Measurements from ENCODE around the gene FLOT1.

DNA sequence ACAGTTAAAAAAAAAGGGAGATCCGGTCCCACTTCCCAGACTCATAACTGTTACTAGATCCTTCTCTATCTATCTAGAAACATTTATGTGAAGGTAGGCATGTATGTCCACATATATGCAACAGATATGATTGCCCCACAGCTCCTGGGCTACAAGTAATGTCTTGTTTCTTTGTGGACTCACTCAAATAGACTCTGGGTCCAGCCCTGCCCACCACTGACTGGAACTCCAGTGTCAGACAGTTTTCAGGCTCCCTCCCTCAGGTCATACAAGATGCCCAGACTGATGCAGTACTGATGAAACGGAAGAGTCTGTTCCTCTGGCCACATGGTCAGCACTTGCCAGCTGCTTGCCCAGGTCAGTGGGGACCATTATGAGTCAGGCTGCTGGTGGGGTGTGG lies 32.6 kb upstream of the FLOT1 start:
- TF ChIP-seq, protein P1, sequence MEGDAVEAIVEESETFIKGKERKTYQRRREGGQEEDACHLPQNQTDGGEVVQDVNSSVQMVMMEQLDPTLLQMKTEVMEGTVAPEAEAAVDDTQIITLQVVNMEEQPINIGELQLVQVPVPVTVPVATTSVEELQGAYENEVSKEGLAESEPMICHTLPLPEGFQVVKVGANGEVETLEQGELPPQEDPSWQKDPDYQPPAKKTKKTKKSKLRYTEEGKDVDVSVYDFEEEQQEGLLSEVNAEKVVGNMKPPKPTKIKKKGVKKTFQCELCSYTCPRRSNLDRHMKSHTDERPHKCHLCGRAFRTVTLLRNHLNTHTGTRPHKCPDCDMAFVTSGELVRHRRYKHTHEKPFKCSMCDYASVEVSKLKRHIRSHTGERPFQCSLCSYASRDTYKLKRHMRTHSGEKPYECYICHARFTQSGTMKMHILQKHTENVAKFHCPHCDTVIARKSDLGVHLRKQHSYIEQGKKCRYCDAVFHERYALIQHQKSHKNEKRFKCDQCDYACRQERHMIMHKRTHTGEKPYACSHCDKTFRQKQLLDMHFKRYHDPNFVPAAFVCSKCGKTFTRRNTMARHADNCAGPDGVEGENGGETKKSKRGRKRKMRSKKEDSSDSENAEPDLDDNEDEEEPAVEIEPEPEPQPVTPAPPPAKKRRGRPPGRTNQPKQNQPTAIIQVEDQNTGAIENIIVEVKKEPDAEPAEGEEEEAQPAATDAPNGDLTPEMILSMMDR (IDR thresholded peaks at IDR 0.05): no peak
- TF ChIP-seq, protein P2, sequence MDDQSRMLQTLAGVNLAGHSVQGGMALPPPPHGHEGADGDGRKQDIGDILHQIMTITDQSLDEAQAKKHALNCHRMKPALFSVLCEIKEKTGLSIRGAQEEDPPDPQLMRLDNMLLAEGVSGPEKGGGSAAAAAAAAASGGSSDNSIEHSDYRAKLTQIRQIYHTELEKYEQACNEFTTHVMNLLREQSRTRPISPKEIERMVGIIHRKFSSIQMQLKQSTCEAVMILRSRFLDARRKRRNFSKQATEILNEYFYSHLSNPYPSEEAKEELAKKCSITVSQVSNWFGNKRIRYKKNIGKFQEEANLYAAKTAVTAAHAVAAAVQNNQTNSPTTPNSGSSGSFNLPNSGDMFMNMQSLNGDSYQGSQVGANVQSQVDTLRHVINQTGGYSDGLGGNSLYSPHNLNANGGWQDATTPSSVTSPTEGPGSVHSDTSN (IDR thresholded peaks at IDR 0.05): no peak
- TF ChIP-seq POLR2A (IDR thresholded peaks at IDR 0.05; ENCODE audit: low read length) (no peak), ZSCAN20 (CRISPR knock-in tag; IDR thresholded peaks at IDR 0.05) (no peak), RAD21 (conservative IDR thresholded peaks at IDR 0.05 in 1 of 2, IDR thresholded peaks at IDR 0.05 in 1 of 2) (no peak), HOXA7 (CRISPR knock-in tag; IDR thresholded peaks at IDR 0.05) (no peak), RFX5 (IDR thresholded peaks at IDR 0.05) (no peak), JUNB (IDR thresholded peaks at IDR 0.05) (no peak), EP300 (IDR thresholded peaks at IDR 0.05) (no peak), ZNF302 (CRISPR knock-in tag; IDR thresholded peaks at IDR 0.05) (no peak), CHD2 (IDR thresholded peaks at IDR 0.05; ENCODE audit: low read length, partially characterized antibody) (no peak)
- TF ChIP-seq, protein P3, sequence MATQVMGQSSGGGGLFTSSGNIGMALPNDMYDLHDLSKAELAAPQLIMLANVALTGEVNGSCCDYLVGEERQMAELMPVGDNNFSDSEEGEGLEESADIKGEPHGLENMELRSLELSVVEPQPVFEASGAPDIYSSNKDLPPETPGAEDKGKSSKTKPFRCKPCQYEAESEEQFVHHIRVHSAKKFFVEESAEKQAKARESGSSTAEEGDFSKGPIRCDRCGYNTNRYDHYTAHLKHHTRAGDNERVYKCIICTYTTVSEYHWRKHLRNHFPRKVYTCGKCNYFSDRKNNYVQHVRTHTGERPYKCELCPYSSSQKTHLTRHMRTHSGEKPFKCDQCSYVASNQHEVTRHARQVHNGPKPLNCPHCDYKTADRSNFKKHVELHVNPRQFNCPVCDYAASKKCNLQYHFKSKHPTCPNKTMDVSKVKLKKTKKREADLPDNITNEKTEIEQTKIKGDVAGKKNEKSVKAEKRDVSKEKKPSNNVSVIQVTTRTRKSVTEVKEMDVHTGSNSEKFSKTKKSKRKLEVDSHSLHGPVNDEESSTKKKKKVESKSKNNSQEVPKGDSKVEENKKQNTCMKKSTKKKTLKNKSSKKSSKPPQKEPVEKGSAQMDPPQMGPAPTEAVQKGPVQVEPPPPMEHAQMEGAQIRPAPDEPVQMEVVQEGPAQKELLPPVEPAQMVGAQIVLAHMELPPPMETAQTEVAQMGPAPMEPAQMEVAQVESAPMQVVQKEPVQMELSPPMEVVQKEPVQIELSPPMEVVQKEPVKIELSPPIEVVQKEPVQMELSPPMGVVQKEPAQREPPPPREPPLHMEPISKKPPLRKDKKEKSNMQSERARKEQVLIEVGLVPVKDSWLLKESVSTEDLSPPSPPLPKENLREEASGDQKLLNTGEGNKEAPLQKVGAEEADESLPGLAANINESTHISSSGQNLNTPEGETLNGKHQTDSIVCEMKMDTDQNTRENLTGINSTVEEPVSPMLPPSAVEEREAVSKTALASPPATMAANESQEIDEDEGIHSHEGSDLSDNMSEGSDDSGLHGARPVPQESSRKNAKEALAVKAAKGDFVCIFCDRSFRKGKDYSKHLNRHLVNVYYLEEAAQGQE (IDR thresholded peaks at IDR 0.05): no peak
- TF ChIP-seq, protein P4, sequence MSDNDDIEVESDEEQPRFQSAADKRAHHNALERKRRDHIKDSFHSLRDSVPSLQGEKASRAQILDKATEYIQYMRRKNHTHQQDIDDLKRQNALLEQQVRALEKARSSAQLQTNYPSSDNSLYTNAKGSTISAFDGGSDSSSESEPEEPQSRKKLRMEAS (IDR thresholded peaks at IDR 0.05): no peak

Measured in A549 (cell line).